HepG2 (cell line): ENCODE data around the gene CADPS2. TPM values are rescaled to one million over a fixed set of nuclear protein-coding genes. Genes with fewer than 3 reads are reported as not detected.

Source experiments
- ATAC-seq: fragments of 200-7000 bp; cut with Tn5 transposase; 3 replicates; pipeline ENCODE4 v1.9.1; 2020; ENCODE audit warnings: mild to moderate bottlenecking, moderate library complexity
- BruUV-seq: library from RNA; stranded (reverse); fragments of 400-500 nt; replicated peaks from 2 replicates; lab custom pipeline; 2021; lab: Mats Ljungman, UMichigan
- CTCF ChIA-PET: fragments of 300-600 bp; formaldehyde crosslinking; extraction: SDS; loops from one replicate; lab custom pipeline; 2021; ENCODE audit warnings: low total read pairs, inconsistent platforms, low intra/inter-chr PET ratio; lab: Yijun Ruan, JAX
- POLR2A ChIA-PET: fragments of 350-600 bp; sonication (Branson Sonifier 250); formaldehyde crosslinking; loops from one replicate; lab custom pipeline; 2020; ENCODE audit warnings: antibody characterized with exemption, inconsistent platforms; lab: Yijun Ruan, JAX
- DNase-seq: peaks from one replicate; pipeline ENCODE4 v3.0.0-alpha.2; 2015; ENCODE audit warnings: low spot score
- FAIRE-seq: peaks from 3 replicates; lab custom pipeline; 2011; peaks lifted over from hg19 to GRCh38; lab: Jason Lieb, UNC
- H2AFZ ChIP-seq: one replicate; pipeline ENCODE4 v1.6.1; 2011; ENCODE audit warnings: low read length, inconsistent platforms
- H3K27ac ChIP-seq: fragments of 300-600 bp; 3 replicates; pipeline ENCODE4 v1.8.0; 2011; ENCODE audit warnings: mixed run types, mild to moderate bottlenecking, mixed read lengths, low read length, inconsistent platforms; ENCODE audit not compliant: insufficient read depth; ENCODE audit errors: extremely low read length
- H3K27me3 ChIP-seq, 2 experiments: fragments of 200-600 bp in 1 of 2; 2 replicates in 1 of 2; 3 replicates in 1 of 2; pipeline versions ENCODE4 v1.6.0 to v1.8.0; 2011; ENCODE audit warnings: low read length in 2 of 2, mild to moderate bottlenecking in 2 of 2, moderate library complexity in 2 of 2, inconsistent platforms in 1 of 2; ENCODE audit not compliant: insufficient read depth in 2 of 2, control insufficient read depth in 1 of 2
- H3K36me3 ChIP-seq, 2 experiments: fragments of 200-600 bp in 1 of 2; replicated peaks in 1 of 2; 2 replicates in 1 of 2; 3 replicates in 1 of 2; pipeline versions ENCODE4 v1.5.1 to v1.8.0; 2011; ENCODE audit warnings: low read length in 2 of 2, inconsistent platforms in 1 of 2; ENCODE audit not compliant: insufficient read depth in 2 of 2, control insufficient read depth in 1 of 2
- H3K4me1 ChIP-seq: 2 replicates; pipeline ENCODE4 v1.5.1; 2012; ENCODE audit warnings: low read length, inconsistent platforms; ENCODE audit not compliant: insufficient read depth
- H3K4me2 ChIP-seq: 2 replicates; pipeline ENCODE4 v1.6.0; 2011; ENCODE audit warnings: low read depth, low read length, inconsistent platforms
- H3K4me3 ChIP-seq, 3 experiments: fragments of 200-600 bp in 1 of 3; sonication (generic), shearing (Covaris generic) in 1 of 3; replicated peaks in 1 of 3; 2 replicates each; pipeline ENCODE4 v1.5.1; 2011 to 2016; ENCODE audit warnings: low read length in 3 of 3, inconsistent platforms in 2 of 3, low read depth in 2 of 3, mild to moderate bottlenecking in 2 of 3, control low read depth in 1 of 3, mixed read lengths in 1 of 3; ENCODE audit not compliant: insufficient read depth in 1 of 3
- H3K79me2 ChIP-seq: one replicate; pipeline ENCODE4 v1.6.1; 2011; ENCODE audit warnings: low read length, inconsistent platforms; ENCODE audit not compliant: insufficient read depth
- H3K9ac ChIP-seq: 2 replicates; pipeline ENCODE4 v1.6.0; 2011; ENCODE audit warnings: mild to moderate bottlenecking, low read depth, low read length, inconsistent platforms; ENCODE audit not compliant: insufficient read depth
- H3K9me3 ChIP-seq: 2 replicates; pipeline ENCODE4 v1.5.1; 2012; ENCODE audit warnings: mild to moderate bottlenecking, low read length
- H4K20me1 ChIP-seq: 2 replicates; pipeline ENCODE4 v1.6.0; 2011; ENCODE audit warnings: inconsistent platforms, mild to moderate bottlenecking, low read length, moderate library complexity; ENCODE audit not compliant: insufficient read depth
- HOXA7 ChIP-seq: sonication (generic); formaldehyde crosslinking; IDR thresholded peaks from 2 replicates; pipeline ENCODE4 v1.8.1; 2022; ENCODE audit warnings: mild to moderate bottlenecking, missing genetic modification reagents, moderate library complexity
- KDM4B ChIP-seq: sonication (generic); formaldehyde crosslinking; IDR thresholded peaks from 2 replicates; pipeline ENCODE4 v1.4.0; 2020; ENCODE audit warnings: missing genetic modification reagents
- MBD4 ChIP-seq: IDR thresholded peaks from 2 replicates; pipeline ENCODE4 v1.6.1; 2012; ENCODE audit warnings: low read length, inconsistent platforms, borderline replicate concordance
- MYNN ChIP-seq: sonication (generic); formaldehyde crosslinking; IDR thresholded peaks from 2 replicates; pipeline ENCODE4 v1.4.0; 2020; ENCODE audit warnings: mild to moderate bottlenecking, low read depth, missing genetic modification reagents
- RXRA ChIP-seq: sonication (generic); formaldehyde crosslinking; IDR thresholded peaks from 2 replicates; pipeline ENCODE4 v1.5.1; 2020; ENCODE audit warnings: missing genetic modification reagents
- YY1 ChIP-seq: IDR thresholded peaks from 2 replicates; pipeline ENCODE4 v1.6.1; 2011; ENCODE audit warnings: low read length, low read depth, moderate library complexity, mild to moderate bottlenecking; ENCODE audit not compliant: insufficient read depth, insufficient replicate concordance
- ZNF329 ChIP-seq: sonication (generic); formaldehyde crosslinking; IDR thresholded peaks from 2 replicates; pipeline ENCODE4 v1.9.0; 2021; ENCODE audit warnings: low read depth, mild to moderate bottlenecking, missing genetic modification reagents
- ZNF556 ChIP-seq: sonication (generic); formaldehyde crosslinking; IDR thresholded peaks from 2 replicates; pipeline ENCODE4 v1.4.0; 2020; ENCODE audit warnings: mild to moderate bottlenecking, missing genetic modification reagents, borderline replicate concordance
- ZNF780A ChIP-seq: sonication (generic); formaldehyde crosslinking; IDR thresholded peaks from 2 replicates; pipeline ENCODE4 v1.8.0; 2022; ENCODE audit warnings: mild to moderate bottlenecking, missing genetic modification reagents, moderate library complexity
- ZNF790 ChIP-seq: sonication (generic); formaldehyde crosslinking; IDR thresholded peaks from 2 replicates; pipeline ENCODE4 v1.8.0; 2022; ENCODE audit warnings: missing genetic modification reagents, mild to moderate bottlenecking, borderline replicate concordance
- ZSCAN25 ChIP-seq: sonication (generic); formaldehyde crosslinking; IDR thresholded peaks from 2 replicates; pipeline ENCODE4 v1.8.0; 2022; ENCODE audit warnings: mild to moderate bottlenecking, missing genetic modification reagents
- ZZZ3 ChIP-seq: sonication (generic); formaldehyde crosslinking; IDR thresholded peaks from 2 replicates; pipeline ENCODE4 v1.4.0; 2020; ENCODE audit warnings: missing genetic modification reagents, mild to moderate bottlenecking, borderline replicate concordance
- WGBS: methylation state at CpG from one replicate; pipeline ENCODE4 v1.1.6; 2017; ENCODE audit warnings: low lambda C conversion rate; 5-methylcytosine and 5-hydroxymethylcytosine counted together
- in situ Hi-C: cut with HindIII; loops from 2 replicates; pipeline ENCODE4 v1.10.0; 2017; ENCODE audit warnings: low pct_unique_long_range_greater_than_20kb; ENCODE audit not compliant: extremely low pct_ligation_motif_present
- intact Hi-C: fragments of 100-400 bp; cut with micrococcal nuclease; formaldehyde crosslinking; loops from one replicate; pipeline ENCODE4 v1.10.0; 2022; ENCODE audit not compliant: unreplicated experiment
- polyA plus RNA-seq, 8 experiments: library from polyadenylated mRNA; depleted of rRNA in 3 of 8; stranded (reverse) in 7 of 8; unstranded in 1 of 8; fragments of >200 nt; fragmentation: Illumina TruSeq in 4 of 8; extraction: Trizol in 4 of 8; gene quantifications; 2 replicates each; pipeline versions ENCODE4 v1.2.1 to v1.2.3, GENCODE V29; 2011 to 2016; ENCODE audit warnings: low read depth in 4 of 8, missing spikeins in 1 of 8, mixed read lengths in 1 of 8; ENCODE audit not compliant: insufficient read depth in 1 of 8
- total RNA-seq, 5 experiments: library from RNA; depleted of rRNA; stranded (reverse); fragments of >200 nt; fragmentation: Illumina TruSeq; extraction: Trizol; gene quantifications; 2 replicates each; pipeline ENCODE4 v1.2.3, GENCODE V29; 2016; ENCODE audit warnings: low read depth in 1 of 5
- TF ChIP-seq, protein P1 (sequence below): IDR thresholded peaks from 2 replicates; pipeline ENCODE4 v1.6.1; 2016; ENCODE audit warnings: low read depth, control low read depth
- TF ChIP-seq, protein P2 (sequence below): IDR thresholded peaks from 2 replicates; pipeline ENCODE4 v1.6.1; 2016; ENCODE audit warnings: missing compliant biosample characterization, missing genetic modification reagents, borderline replicate concordance

Gene CADPS2
- total and polyA plus RNA-seq, 2 of the 13 experiments (the other 11 are each of a cell fraction or from before 2014, with no cell fraction given): 17.6 to 43.8 TPM

GRCh38 chr7:122849322-122849956 lies 36.8 kb downstream of the CADPS2 start (continued):
- TF ChIP-seq, protein P1, sequence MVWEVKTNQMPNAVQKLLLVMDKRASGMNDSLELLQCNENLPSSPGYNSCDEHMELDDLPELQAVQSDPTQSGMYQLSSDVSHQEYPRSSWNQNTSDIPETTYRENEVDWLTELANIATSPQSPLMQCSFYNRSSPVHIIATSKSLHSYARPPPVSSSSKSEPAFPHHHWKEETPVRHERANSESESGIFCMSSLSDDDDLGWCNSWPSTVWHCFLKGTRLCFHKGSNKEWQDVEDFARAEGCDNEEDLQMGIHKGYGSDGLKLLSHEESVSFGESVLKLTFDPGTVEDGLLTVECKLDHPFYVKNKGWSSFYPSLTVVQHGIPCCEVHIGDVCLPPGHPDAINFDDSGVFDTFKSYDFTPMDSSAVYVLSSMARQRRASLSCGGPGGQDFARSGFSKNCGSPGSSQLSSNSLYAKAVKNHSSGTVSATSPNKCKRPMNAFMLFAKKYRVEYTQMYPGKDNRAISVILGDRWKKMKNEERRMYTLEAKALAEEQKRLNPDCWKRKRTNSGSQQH (CRISPR knock-in tag): no peak
- no peak for TF ChIP-seq ZNF329 (CRISPR knock-in tag)
- TF ChIP-seq RXRA (CRISPR knock-in tag): no peak
- TF ChIP-seq MBD4: no peak
- no peak for TF ChIP-seq KDM4B
- no peak for TF ChIP-seq ZNF790 (CRISPR knock-in tag)
- TF ChIP-seq, protein P2, sequence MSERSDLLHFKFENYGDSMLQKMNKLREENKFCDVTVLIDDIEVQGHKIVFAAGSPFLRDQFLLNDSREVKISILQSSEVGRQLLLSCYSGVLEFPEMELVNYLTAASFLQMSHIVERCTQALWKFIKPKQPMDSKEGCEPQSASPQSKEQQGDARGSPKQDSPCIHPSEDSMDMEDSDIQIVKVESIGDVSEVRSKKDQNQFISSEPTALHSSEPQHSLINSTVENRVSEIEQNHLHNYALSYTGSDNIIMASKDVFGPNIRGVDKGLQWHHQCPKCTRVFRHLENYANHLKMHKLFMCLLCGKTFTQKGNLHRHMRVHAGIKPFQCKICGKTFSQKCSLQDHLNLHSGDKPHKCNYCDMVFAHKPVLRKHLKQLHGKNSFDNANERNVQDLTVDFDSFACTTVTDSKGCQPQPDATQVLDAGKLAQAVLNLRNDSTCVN: no peak

DNA sequence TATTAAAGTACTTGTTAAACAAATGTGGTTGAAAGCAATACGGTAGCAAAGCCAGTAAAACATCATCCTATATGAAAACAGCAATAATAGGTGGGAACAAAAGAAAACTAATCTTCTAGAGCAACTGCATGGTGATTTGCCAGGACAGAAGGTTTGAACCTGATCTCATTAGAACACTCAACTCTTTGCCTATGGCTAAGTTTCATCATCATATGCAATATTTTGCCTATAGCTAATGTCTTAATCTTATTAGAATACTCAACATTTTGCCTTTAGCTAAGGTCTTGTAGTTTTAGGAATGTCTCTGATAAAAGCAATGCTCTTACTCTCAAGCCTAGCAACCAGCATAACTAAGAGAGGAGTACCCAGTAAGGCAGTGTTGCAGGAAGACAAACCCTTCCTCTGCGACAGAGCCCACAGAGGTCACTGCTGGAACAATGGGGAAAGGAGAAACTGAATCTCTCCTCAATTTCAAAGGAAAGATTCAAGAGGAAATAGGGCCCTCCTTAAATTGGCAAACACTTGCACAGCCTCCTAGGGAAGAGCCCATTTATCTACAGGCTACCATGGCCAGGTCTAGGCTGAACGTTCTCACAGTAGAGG lies 38.3 kb downstream of the CADPS2 start:
- no peak for DNase-seq
- WGBS: 98% methylated on average over 3 of the region's 3 CpGs
- POLR2A ChIA-PET: interaction anchor here (2.0 kb wide), 1 partner anchor 38 kb away, joined by 5 read pairs; no protein-coding TSS in a partner anchor
- TF ChIP-seq ZZZ3 (CRISPR knock-in tag): no peak
- no peak for TF ChIP-seq ZNF556 (CRISPR knock-in tag)
- TF ChIP-seq YY1: no peak
- TF ChIP-seq ZNF780A (CRISPR knock-in tag): no peak
- no peak for TF ChIP-seq HOXA7
- TF ChIP-seq ZSCAN25 (CRISPR knock-in tag): no peak
- no peak for TF ChIP-seq MYNN (CRISPR knock-in tag)
- TF ChIP-seq, all 625 proteins: peak for 0
- no TSS peak for BruUV-seq
- Histone ChIP-seq H3K9ac (no peak overlapping the region), H3K4me2 (no peak overlapping the region), H3K36me3 (peaks cover 0 to 3% of the 10 kb centered on the region in 2 experiments; a peak in 2 of 5 replicates), H3K27ac (peak overlapping the region; percentile 32), H3K9me3 (no peaks in the 10 kb centered on the region), H3K4me1 (peaks cover 57% of the 10 kb centered on the region), H2AFZ (no peak overlapping the region), H3K79me2 (no peaks in the 10 kb centered on the region), H3K4me3 (no peak overlapping the region), H3K27me3 (no peaks in the 10 kb centered on the region), H4K20me1 (no peaks in the 10 kb centered on the region)
- no peak for FAIRE-seq
- CTCF ChIA-PET: no interaction called here
- intact Hi-C loops: loop anchor here (2.0 kb wide), 1 partner anchor 37 kb away; no protein-coding TSS in a partner anchor
- no peak for ATAC-seq
- in situ Hi-C loops: no loop called here
